HepG2 (cell line): Measurements from ENCODE around the gene ADAM10. TPM values are rescaled to one million over a fixed set of nuclear protein-coding genes. Genes with fewer than 3 reads are reported as not detected.

ENCODE experiments used
- ATAC-seq: fragments of 200-7000 bp; cut with Tn5 transposase; 3 replicates; pipeline ENCODE4 v1.9.1; 2020; ENCODE audit warnings: mild to moderate bottlenecking, moderate library complexity
- BruUV-seq: library from RNA; stranded (reverse); fragments of 400-500 nt; replicated peaks from 2 replicates; lab custom pipeline; 2021; lab: Mats Ljungman, UMichigan
- CTCF ChIA-PET: fragments of 300-600 bp; formaldehyde crosslinking; extraction: SDS; loops from one replicate; lab custom pipeline; 2021; ENCODE audit warnings: low total read pairs, inconsistent platforms, low intra/inter-chr PET ratio; lab: Yijun Ruan, JAX
- POLR2A ChIA-PET: fragments of 350-600 bp; sonication (Branson Sonifier 250); formaldehyde crosslinking; loops from one replicate; lab custom pipeline; 2020; ENCODE audit warnings: antibody characterized with exemption, inconsistent platforms; lab: Yijun Ruan, JAX
- DNase-seq: peaks from one replicate; pipeline ENCODE4 v3.0.0-alpha.2; 2015; ENCODE audit warnings: low spot score
- FAIRE-seq: peaks from 3 replicates; lab custom pipeline; 2011; peaks lifted over from hg19 to GRCh38; lab: Jason Lieb, UNC
- H2AFZ ChIP-seq: one replicate; pipeline ENCODE4 v1.6.1; 2011; ENCODE audit warnings: low read length, inconsistent platforms
- H3K27ac ChIP-seq: fragments of 300-600 bp; 3 replicates; pipeline ENCODE4 v1.8.0; 2011; ENCODE audit warnings: mixed run types, mild to moderate bottlenecking, mixed read lengths, low read length, inconsistent platforms; ENCODE audit not compliant: insufficient read depth; ENCODE audit errors: extremely low read length
- H3K27me3 ChIP-seq, 2 experiments: fragments of 200-600 bp in 1 of 2; 2 replicates in 1 of 2; 3 replicates in 1 of 2; pipeline versions ENCODE4 v1.6.0 to v1.8.0; 2011; ENCODE audit warnings: low read length in 2 of 2, mild to moderate bottlenecking in 2 of 2, moderate library complexity in 2 of 2, inconsistent platforms in 1 of 2; ENCODE audit not compliant: insufficient read depth in 2 of 2, control insufficient read depth in 1 of 2
- H3K36me3 ChIP-seq, 2 experiments: fragments of 200-600 bp in 1 of 2; replicated peaks in 1 of 2; 2 replicates in 1 of 2; 3 replicates in 1 of 2; pipeline versions ENCODE4 v1.5.1 to v1.8.0; 2011; ENCODE audit warnings: low read length in 2 of 2, inconsistent platforms in 1 of 2; ENCODE audit not compliant: insufficient read depth in 2 of 2, control insufficient read depth in 1 of 2
- H3K4me1 ChIP-seq: 2 replicates; pipeline ENCODE4 v1.5.1; 2012; ENCODE audit warnings: low read length, inconsistent platforms; ENCODE audit not compliant: insufficient read depth
- H3K4me2 ChIP-seq: 2 replicates; pipeline ENCODE4 v1.6.0; 2011; ENCODE audit warnings: low read depth, low read length, inconsistent platforms
- H3K4me3 ChIP-seq, 3 experiments: fragments of 200-600 bp in 1 of 3; sonication (generic), shearing (Covaris generic) in 1 of 3; replicated peaks in 1 of 3; 2 replicates each; pipeline ENCODE4 v1.5.1; 2011 to 2016; ENCODE audit warnings: low read length in 3 of 3, inconsistent platforms in 2 of 3, low read depth in 2 of 3, mild to moderate bottlenecking in 2 of 3, control low read depth in 1 of 3, mixed read lengths in 1 of 3; ENCODE audit not compliant: insufficient read depth in 1 of 3
- H3K79me2 ChIP-seq: one replicate; pipeline ENCODE4 v1.6.1; 2011; ENCODE audit warnings: low read length, inconsistent platforms; ENCODE audit not compliant: insufficient read depth
- H3K9ac ChIP-seq: 2 replicates; pipeline ENCODE4 v1.6.0; 2011; ENCODE audit warnings: mild to moderate bottlenecking, low read depth, low read length, inconsistent platforms; ENCODE audit not compliant: insufficient read depth
- H3K9me3 ChIP-seq: 2 replicates; pipeline ENCODE4 v1.5.1; 2012; ENCODE audit warnings: mild to moderate bottlenecking, low read length
- H4K20me1 ChIP-seq: 2 replicates; pipeline ENCODE4 v1.6.0; 2011; ENCODE audit warnings: inconsistent platforms, mild to moderate bottlenecking, low read length, moderate library complexity; ENCODE audit not compliant: insufficient read depth
- ARID2 ChIP-seq: sonication (generic); formaldehyde crosslinking; IDR thresholded peaks from 2 replicates; pipeline ENCODE4 v1.8.1; 2022; ENCODE audit warnings: mild to moderate bottlenecking, missing genetic modification reagents, borderline replicate concordance
- CENPBD1 ChIP-seq: sonication (generic); formaldehyde crosslinking; IDR thresholded peaks from 2 replicates; pipeline ENCODE4 v1.8.0; 2022; ENCODE audit warnings: missing genetic modification reagents, low read depth, mild to moderate bottlenecking, borderline replicate concordance
- FOXP1 ChIP-seq, 2 experiments: fragments of 450-650 bp in 1 of 2; IDR thresholded peaks; 2 replicates each; pipeline ENCODE4 v1.6.1; 2017 to 2018; ENCODE audit warnings: antibody characterized with exemption in 1 of 2
- IRF2 ChIP-seq: IDR thresholded peaks from 2 replicates; pipeline ENCODE4 v1.6.1; 2018; ENCODE audit warnings: missing genetic modification reagents, missing compliant biosample characterization
- SAP130 ChIP-seq: IDR thresholded peaks from 2 replicates; pipeline ENCODE4 v1.6.1; 2016; ENCODE audit warnings: low read depth
- ZBTB3 ChIP-seq: sonication (generic); formaldehyde crosslinking; IDR thresholded peaks from 2 replicates; pipeline ENCODE4 v1.4.0; 2020; ENCODE audit warnings: low read depth, mild to moderate bottlenecking, moderate library complexity, missing genetic modification reagents, borderline replicate concordance
- ZNF18 ChIP-seq: sonication (generic); formaldehyde crosslinking; IDR thresholded peaks from 2 replicates; pipeline ENCODE4 v1.8.0; 2022; ENCODE audit warnings: mild to moderate bottlenecking, missing genetic modification reagents; ENCODE audit not compliant: insufficient replicate concordance
- ZNF577 ChIP-seq: sonication (generic); formaldehyde crosslinking; IDR thresholded peaks from 2 replicates; pipeline ENCODE4 v1.4.0; 2020; ENCODE audit warnings: mild to moderate bottlenecking, low read depth, missing genetic modification reagents, borderline replicate concordance
- ZNF691 ChIP-seq: sonication (generic); formaldehyde crosslinking; IDR thresholded peaks from 2 replicates; pipeline ENCODE4 v1.4.0; 2020; ENCODE audit warnings: missing genetic modification reagents, low read depth, mild to moderate bottlenecking, borderline replicate concordance
- ZSCAN9 ChIP-seq: IDR thresholded peaks from 2 replicates; pipeline ENCODE4 v1.6.1; 2016; ENCODE audit warnings: borderline replicate concordance
- WGBS: methylation state at CpG from one replicate; pipeline ENCODE4 v1.1.6; 2017; ENCODE audit warnings: low lambda C conversion rate; 5-methylcytosine and 5-hydroxymethylcytosine counted together
- in situ Hi-C: cut with HindIII; loops from 2 replicates; pipeline ENCODE4 v1.10.0; 2017; ENCODE audit warnings: low pct_unique_long_range_greater_than_20kb; ENCODE audit not compliant: extremely low pct_ligation_motif_present
- intact Hi-C: fragments of 100-400 bp; cut with micrococcal nuclease; formaldehyde crosslinking; loops from one replicate; pipeline ENCODE4 v1.10.0; 2022; ENCODE audit not compliant: unreplicated experiment
- polyA plus RNA-seq, 8 experiments: library from polyadenylated mRNA; depleted of rRNA in 3 of 8; stranded (reverse) in 7 of 8; unstranded in 1 of 8; fragments of >200 nt; fragmentation: Illumina TruSeq in 4 of 8; extraction: Trizol in 4 of 8; gene quantifications; 2 replicates each; pipeline versions ENCODE4 v1.2.1 to v1.2.3, GENCODE V29; 2011 to 2016; ENCODE audit warnings: low read depth in 4 of 8, missing spikeins in 1 of 8, mixed read lengths in 1 of 8; ENCODE audit not compliant: insufficient read depth in 1 of 8
- total RNA-seq, 5 experiments: library from RNA; depleted of rRNA; stranded (reverse); fragments of >200 nt; fragmentation: Illumina TruSeq; extraction: Trizol; gene quantifications; 2 replicates each; pipeline ENCODE4 v1.2.3, GENCODE V29; 2016; ENCODE audit warnings: low read depth in 1 of 5

The ADAM10 gene
- total and polyA plus RNA-seq, 2 of the 13 experiments (the other 11 are each of a cell fraction or from before 2014, with no cell fraction given): 92.7 to 125 TPM

DNA sequence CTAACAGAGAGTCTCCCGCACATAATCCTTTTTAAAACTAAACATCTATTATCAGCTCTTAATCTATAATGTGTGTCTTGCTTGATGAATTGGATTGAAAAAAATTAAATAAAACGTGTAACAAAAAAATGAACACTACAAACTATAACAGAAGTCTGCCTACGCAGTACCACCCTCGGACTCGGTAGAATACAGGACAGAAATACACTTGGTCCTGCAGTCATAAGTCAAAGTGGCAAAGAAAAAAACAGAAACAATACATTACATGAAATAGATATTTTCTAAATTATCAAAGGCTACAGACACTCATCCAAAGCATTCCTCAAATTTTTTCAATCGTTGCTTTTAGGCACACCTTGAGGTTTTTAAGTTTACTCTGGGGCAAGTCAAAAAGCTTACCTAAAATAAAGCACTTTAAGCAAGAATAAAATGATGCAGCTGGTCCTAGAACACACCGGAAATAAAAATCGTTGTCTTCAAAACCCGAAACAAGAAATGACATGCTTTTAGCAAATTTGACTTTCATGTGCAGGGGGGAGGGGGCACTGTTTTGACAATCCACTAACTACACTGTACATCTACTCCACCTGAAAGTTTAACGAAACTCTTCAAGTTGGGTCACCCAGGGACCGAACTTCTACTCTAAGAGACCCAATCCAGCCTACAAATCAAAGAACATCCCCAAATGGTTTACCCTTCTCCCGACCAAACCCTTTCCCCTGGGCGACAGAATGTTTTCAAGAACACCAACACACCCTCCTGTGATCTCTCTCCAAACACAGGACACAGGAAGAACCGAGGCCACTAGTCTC is 1.3 kb downstream of the ADAM10 start:
- Histone ChIP-seq H2AFZ (no peak overlapping the region), H3K36me3 (no peaks in the 10 kb centered on the region), H3K27ac (peak overlapping the region; percentile 97), H4K20me1 (peaks cover 21% of the 10 kb centered on the region), H3K9me3 (no peaks in the 10 kb centered on the region), H3K79me2 (peaks cover 62% of the 10 kb centered on the region), H3K4me2 (peak overlapping the region; percentile 80)
- POLR2A ChIA-PET: interaction anchor here (0.7 to 3.4 kb wide), 3 partner anchors 15 to 117 kb away, joined by 3 to 111 read pairs (median 3); partner anchors contain the start of gene MINDY2
- in situ Hi-C loops: no loop called here
- DNase-seq (no peak), FAIRE-seq (no peak), ATAC-seq (no peak)
- CTCF ChIA-PET: no interaction called here
- BruUV-seq: TSS peak; percentile 54
- no peak for TF ChIP-seq CENPBD1 (CRISPR knock-in tag)
- 0 out of 2 replicates have a peak, but pooled peaks have one; percentile 52 for TF ChIP-seq ARID2 (CRISPR knock-in tag)
- 0 out of 2 replicates have a peak, but pooled peaks have one; percentile 8 for TF ChIP-seq SAP130 (CRISPR knock-in tag)
- no peak for TF ChIP-seq FOXP1 (IDR thresholded peaks at IDR 0.05)
- no peak for TF ChIP-seq FOXP1 (CRISPR knock-in tag; IDR thresholded peaks at IDR 0.05)
- no peak for TF ChIP-seq ZSCAN9
- 0 out of 2 replicates have a peak, but pooled peaks have one; percentile 29 for TF ChIP-seq IRF2
- TF ChIP-seq ZNF577 (CRISPR knock-in tag): no peak
- peak; percentile 15 for TF ChIP-seq ZNF18 (CRISPR knock-in tag)
- 0 out of 2 replicates have a peak, but pooled peaks have one; percentile 23 for TF ChIP-seq ZNF691 (CRISPR knock-in tag)
- 0 out of 2 replicates have a peak, but pooled peaks have one; percentile 48 for TF ChIP-seq ZBTB3
- TF ChIP-seq, all 625 proteins: peak for 6
- Histone ChIP-seq H3K4me1 (peaks cover 47% of the 10 kb centered on the region), H3K9ac (peak overlapping the region; percentile 96), H3K27me3 (no peaks in the 10 kb centered on the region; a peak in 1 of 5 replicates), H3K4me3 (peak overlapping the region; percentile 91 to 99 (median 95))
- 2% methylated on average over 14 of the region's 14 CpGs for WGBS
- intact Hi-C loops: loop anchor here (5.0 to 10.0 kb wide), 2 partner anchors 73 to 316 kb away; partner anchors contain the start of gene LIPC
